Stomach (tissue), 4 donors: ENCODE measurements around the gene MAP4K1.

Experiments used
- EP300 ChIP-seq: sonication (generic); formaldehyde crosslinking; IDR thresholded peaks from one replicate; pipeline ENCODE4 v1.6.1; 2017; ENCODE audit warnings: antibody characterized with exemption
- POLR2A ChIP-seq, 4 donors: fragments of 450-650 bp; IDR thresholded peaks; one replicate each; pipeline ENCODE4 v1.6.1; 2016; ENCODE audit warnings: antibody characterized with exemption in 4 of 4, control low read depth in 2 of 4, mild to moderate bottlenecking in 1 of 4, moderate library complexity in 1 of 4
- POLR2AphosphoS5 ChIP-seq, 3 donors: sonication (generic); formaldehyde crosslinking; IDR thresholded peaks; one replicate each; pipeline ENCODE4 v1.6.1; 2016; ENCODE audit warnings: antibody characterized with exemption in 3 of 3
- TF ChIP-seq, protein P1 (sequence below), 7 experiments: fragments of 450-650 bp in 4 of 7; fragments of 200-600 bp in 3 of 7; sonication (generic) in 3 of 7; IDR thresholded peaks; one replicate each; pipeline ENCODE4 v1.5.1; 2016 to 2019; ENCODE audit warnings: antibody characterized with exemption in 7 of 7, control low read depth in 2 of 7, mild to moderate bottlenecking in 1 of 7

DNA sequence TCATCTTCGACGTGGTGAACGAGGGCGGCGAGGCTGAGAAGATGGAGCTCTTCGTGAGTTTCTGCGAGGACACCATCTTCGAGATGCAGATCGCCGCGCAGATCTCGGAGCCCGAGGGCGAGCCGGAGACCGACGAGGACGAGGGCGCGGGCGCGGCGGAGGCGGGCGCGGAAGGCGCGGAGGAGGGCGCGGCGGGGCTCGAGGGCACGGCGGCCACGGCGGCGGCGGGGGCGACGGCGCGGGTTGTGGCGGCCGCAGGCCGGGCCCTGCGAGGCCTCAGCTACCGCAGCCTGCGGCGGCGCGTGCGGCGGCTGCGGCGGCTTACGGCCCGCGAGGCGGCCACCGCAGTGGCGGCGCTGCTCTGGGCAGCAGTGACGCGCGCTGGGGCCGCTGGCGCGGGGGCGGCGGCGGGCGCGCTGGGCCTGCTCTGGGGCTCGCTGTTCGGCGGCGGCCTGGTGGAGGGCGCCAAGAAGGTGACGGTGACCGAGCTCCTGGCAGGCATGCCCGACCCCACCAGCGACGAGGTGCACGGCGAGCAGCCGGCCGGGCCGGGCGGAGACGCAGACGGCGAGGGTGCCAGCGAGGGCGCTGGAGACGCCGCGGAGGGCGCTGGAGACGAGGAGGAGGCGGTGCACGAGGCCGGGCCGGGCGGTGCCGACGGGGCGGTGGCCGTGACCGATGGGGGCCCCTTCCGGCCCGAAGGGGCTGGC, 52.6 kb downstream of the MAP4K1 start:
- no peak for TF ChIP-seq POLR2A (IDR thresholded peaks at IDR 0.05)
- TF ChIP-seq, protein P1, sequence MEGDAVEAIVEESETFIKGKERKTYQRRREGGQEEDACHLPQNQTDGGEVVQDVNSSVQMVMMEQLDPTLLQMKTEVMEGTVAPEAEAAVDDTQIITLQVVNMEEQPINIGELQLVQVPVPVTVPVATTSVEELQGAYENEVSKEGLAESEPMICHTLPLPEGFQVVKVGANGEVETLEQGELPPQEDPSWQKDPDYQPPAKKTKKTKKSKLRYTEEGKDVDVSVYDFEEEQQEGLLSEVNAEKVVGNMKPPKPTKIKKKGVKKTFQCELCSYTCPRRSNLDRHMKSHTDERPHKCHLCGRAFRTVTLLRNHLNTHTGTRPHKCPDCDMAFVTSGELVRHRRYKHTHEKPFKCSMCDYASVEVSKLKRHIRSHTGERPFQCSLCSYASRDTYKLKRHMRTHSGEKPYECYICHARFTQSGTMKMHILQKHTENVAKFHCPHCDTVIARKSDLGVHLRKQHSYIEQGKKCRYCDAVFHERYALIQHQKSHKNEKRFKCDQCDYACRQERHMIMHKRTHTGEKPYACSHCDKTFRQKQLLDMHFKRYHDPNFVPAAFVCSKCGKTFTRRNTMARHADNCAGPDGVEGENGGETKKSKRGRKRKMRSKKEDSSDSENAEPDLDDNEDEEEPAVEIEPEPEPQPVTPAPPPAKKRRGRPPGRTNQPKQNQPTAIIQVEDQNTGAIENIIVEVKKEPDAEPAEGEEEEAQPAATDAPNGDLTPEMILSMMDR (IDR thresholded peaks at IDR 0.05) = no peak
- TF ChIP-seq POLR2AphosphoS5 (IDR thresholded peaks at IDR 0.05) = no peak
- TF ChIP-seq EP300 = no peak
